GM13977 (cell line): Measurements from ENCODE around the gene MYPOP.

Source experiments
- DNase-seq: peaks from one replicate; pipeline ENCODE4 v3.0.0; 2012; ENCODE audit warnings: low spot score
- CTCF ChIP-seq: IDR thresholded peaks from 2 replicates; pipeline ENCODE4 v1.5.1; 2012; ENCODE audit warnings: mild to moderate bottlenecking, control low read depth; ENCODE audit not compliant: insufficient read depth; ENCODE audit errors: extremely low read depth, missing control alignments
- in situ Hi-C: fragments of 300-500 bp; cut with MboI; formaldehyde crosslinking; loops from one replicate; pipeline ENCODE4 v1.12.0; 2022; ENCODE audit warnings: low sequenced_read_pairs, low pct_unique_long_range_greater_than_20kb, mixed read lengths, inconsistent platforms; ENCODE audit not compliant: unreplicated experiment

MYPOP gene

GRCh38 chr19:45901912-45902650, at the start of gene MYPOP:
TSS of gene MYPOP (minus strand) at chr19:45902613. CDS start at chr19:45901773, 840 bp downstream.
- peak; percentile 61 for DNase-seq
- no peak for TF ChIP-seq CTCF
- in situ Hi-C loops = no loop called here

DNA sequence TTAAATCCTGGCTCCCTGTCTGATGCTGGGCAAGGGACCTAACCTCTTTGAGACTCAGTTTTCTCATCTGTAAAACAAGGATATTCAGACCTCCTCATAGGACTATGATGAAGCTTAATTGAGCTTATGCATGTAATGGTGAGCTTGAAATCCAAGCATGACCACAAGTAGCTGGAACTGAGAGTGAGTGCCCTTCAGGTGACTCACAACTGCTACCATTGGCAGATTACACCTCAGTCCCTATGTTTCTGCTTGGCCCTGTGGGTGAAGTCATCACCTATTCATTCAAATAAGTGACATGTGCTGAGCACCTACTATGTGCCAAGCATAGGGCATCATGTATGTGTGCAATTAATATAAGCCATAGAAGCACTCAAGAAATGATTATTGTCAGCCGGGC, 45.5 kb upstream of the MYPOP start:
- no peak for DNase-seq
- in situ Hi-C loops = no loop called here
- no peak for TF ChIP-seq CTCF

GRCh38 chr19:45940515-45940805, 38.0 kb upstream of the MYPOP start:
- no peak for DNase-seq
- TF ChIP-seq CTCF = no peak
- in situ Hi-C loops = no loop called here

DNA sequence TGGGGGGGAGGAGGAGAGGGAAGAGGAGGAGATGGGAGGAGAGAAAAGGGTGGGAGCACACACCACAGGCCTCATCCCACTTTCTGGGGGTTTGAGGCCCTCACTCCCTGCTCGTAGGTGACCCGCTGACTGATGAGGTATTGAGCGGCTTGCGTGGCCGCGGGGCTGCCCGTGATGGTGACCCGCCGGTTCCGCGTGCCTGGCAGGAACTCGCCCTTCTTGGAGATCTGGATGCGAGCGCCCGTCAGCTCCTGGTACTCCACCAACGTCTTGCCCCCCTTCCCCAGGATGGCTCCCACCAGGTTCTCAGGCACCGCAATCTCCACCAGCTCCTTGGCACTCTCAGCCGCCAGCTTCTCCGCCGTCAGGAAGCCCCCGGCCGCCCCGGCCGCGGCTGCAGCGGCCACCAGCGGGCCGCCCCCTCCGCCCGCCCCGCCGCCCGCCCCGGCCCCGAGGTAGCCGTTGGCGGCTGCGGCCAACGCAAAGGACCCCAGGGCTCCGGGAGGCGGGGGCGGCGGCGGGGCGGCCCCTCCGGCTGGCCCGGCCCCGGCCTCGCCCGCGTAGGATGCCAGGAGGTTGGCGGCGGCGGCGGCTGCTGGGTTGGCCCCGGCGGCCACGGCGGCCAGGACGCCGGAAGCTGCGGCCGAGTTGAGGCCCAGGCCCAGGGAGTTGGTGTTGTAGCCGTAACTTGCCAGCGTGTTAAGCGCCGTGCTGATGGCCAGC, 37.5 kb upstream of the MYPOP start:
- no peak for TF ChIP-seq CTCF
- in situ Hi-C loops = no loop called here
- no peak for DNase-seq

- DNase-seq = no peak
- TF ChIP-seq CTCF = no peak
- in situ Hi-C loops = no loop called here
Observed at GRCh38 chr19:45938733-45939319, 36.4 kb upstream of the MYPOP start.

- no peak for DNase-seq
- in situ Hi-C loops = no loop called here
- no peak for TF ChIP-seq CTCF
Observed at GRCh38 chr19:45935267-45935666, 32.9 kb upstream of the MYPOP start.
